Measurements from ENCODE around the gene NSUN2.
"Not testable (repeated sequence)": the region's sequence is repeated elsewhere in the genome, so short reads cannot be mapped to it uniquely, and the experiment has no call there.

NSUN2 gene

GRCh38 chr5:6674886-6675285 is 42.0 kb upstream of the NSUN2 start:
- TF ChIP-seq CTCF (IDR thresholded peaks at IDR 0.05; ENCODE audit: low read depth, low read length): no peak

GRCh38 chr5:6674421-6674820 is 41.6 kb upstream of the NSUN2 start:
- TF ChIP-seq CTCF (IDR thresholded peaks at IDR 0.05; ENCODE audit: low read depth, low read length): no peak
- H3K4me3 ChIP-seq (ENCODE audit: low read depth, low read length): no peak overlapping the region

More at GRCh38 chr5:6674886-6675285, 42.0 kb upstream of the NSUN2 start:
- H3K4me3 ChIP-seq (ENCODE audit: low read depth, low read length): no peak overlapping the region

- no peak for TF ChIP-seq CTCF (IDR thresholded peaks at IDR 0.05; ENCODE audit: low read depth, low read length)
- H3K4me3 ChIP-seq (ENCODE audit: low read depth, low read length): no peak overlapping the region
Observed at GRCh38 chr5:6673963-6674362, 41.1 kb upstream of the NSUN2 start.

- TF ChIP-seq CTCF (IDR thresholded peaks at IDR 0.05; ENCODE audit: low read depth, low read length): no peak
- no peak overlapping the region for H3K4me3 ChIP-seq (ENCODE audit: low read depth, low read length)
Observed at GRCh38 chr5:6673031-6673430, 40.2 kb upstream of the NSUN2 start.

GRCh38 chr5:6668717-6669116 is 35.9 kb upstream of the NSUN2 start:
- H3K4me3 ChIP-seq (ENCODE audit: low read depth, low read length): not testable (repeated sequence)

- no peak overlapping the region for H3K4me3 ChIP-seq (ENCODE audit: low read depth, low read length)
- no peak for TF ChIP-seq CTCF (IDR thresholded peaks at IDR 0.05; ENCODE audit: low read depth, low read length)
Observed at GRCh38 chr5:6667648-6668047, 34.8 kb upstream of the NSUN2 start.

- no peak for TF ChIP-seq CTCF (IDR thresholded peaks at IDR 0.05; ENCODE audit: low read depth, low read length)
- H3K4me3 ChIP-seq (ENCODE audit: low read depth, low read length): no peak overlapping the region
Observed at GRCh38 chr5:6666762-6667161, 33.9 kb upstream of the NSUN2 start.

- no peak for TF ChIP-seq CTCF (IDR thresholded peaks at IDR 0.05; ENCODE audit: low read depth, low read length)
Observed at GRCh38 chr5:6660688-6661087, 27.8 kb upstream of the NSUN2 start.

More at GRCh38 chr5:6660688-6661087, 27.8 kb upstream of the NSUN2 start:
- H3K4me3 ChIP-seq (ENCODE audit: low read depth, low read length): no peak overlapping the region
